Nephron progenitor cell (in vitro differentiated cells): ENCODE measurements around the gene FARP1.

Source experiments
- DNase-seq: peaks from one replicate; pipeline ENCODE4 v3.0.0; 2021
- H3K27ac Mint-ChIP-seq: 2 replicates; pipeline ENCODE4 v1.8.0; 2021; ENCODE audit warnings: mild to moderate bottlenecking, moderate library complexity, mixed read lengths
- H3K27me3 Mint-ChIP-seq: 2 replicates; pipeline ENCODE4 v1.8.0; 2021; ENCODE audit warnings: mild to moderate bottlenecking, low read depth, mixed read lengths; ENCODE audit not compliant: poor library complexity
- H3K36me3 Mint-ChIP-seq: 2 replicates; pipeline ENCODE4 v1.8.0; 2021; ENCODE audit warnings: low read depth, mixed read lengths
- H3K4me1 Mint-ChIP-seq: 2 replicates; pipeline ENCODE4 v1.8.0; 2021; ENCODE audit warnings: mixed read lengths
- H3K4me3 Mint-ChIP-seq: 2 replicates; pipeline ENCODE4 v1.8.0; 2021; ENCODE audit warnings: mild to moderate bottlenecking, moderate library complexity, mixed read lengths
- H3K9me3 Mint-ChIP-seq: 2 replicates; pipeline ENCODE4 v1.8.0; 2021; ENCODE audit warnings: mild to moderate bottlenecking, moderate library complexity, mixed read lengths
- CTCF ChIP-seq: fragments of 200-600 bp; sonication (generic); IDR thresholded peaks from 2 replicates; pipeline ENCODE4 v1.5.0; 2021; ENCODE audit warnings: antibody characterized with exemption

FARP1 gene

GRCh38 chr13:98386637-98387036 is 243.7 kb downstream of the FARP1 start:
- H3K4me3 Mint-ChIP-seq: peak overlapping the region; percentile 51
- no peaks in the 10 kb centered on the region for H3K9me3 Mint-ChIP-seq
- peaks cover 92% of the 10 kb centered on the region for H3K36me3 Mint-ChIP-seq
- peaks cover 57% of the 10 kb centered on the region for H3K4me1 Mint-ChIP-seq
- TF ChIP-seq CTCF: no peak
- peak overlapping the region; percentile 87 for H3K27ac Mint-ChIP-seq
- DNase-seq: no peak
- H3K27me3 Mint-ChIP-seq: no peaks in the 10 kb centered on the region

DNA sequence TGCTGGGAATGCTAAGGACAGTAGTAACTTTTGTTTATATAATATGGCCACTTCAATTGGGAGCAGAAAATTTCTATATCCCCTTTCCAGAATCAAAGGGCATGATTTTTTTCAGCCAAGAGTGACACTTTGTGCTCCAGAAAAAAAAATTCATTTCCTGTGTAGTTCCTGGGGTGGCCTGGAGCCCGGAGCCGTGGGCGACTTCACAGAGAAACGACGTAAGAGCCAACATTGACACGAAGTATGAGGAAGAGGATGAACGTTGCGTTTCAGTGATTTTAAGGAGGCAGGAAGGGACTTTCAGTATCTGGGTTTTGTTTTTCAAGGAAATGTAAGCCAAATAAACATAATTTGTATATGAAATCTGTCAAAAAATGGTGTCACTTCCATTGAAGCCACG is 246.4 kb downstream of the FARP1 start:
- H3K27ac Mint-ChIP-seq: peak overlapping the region; percentile 26
- no peak for TF ChIP-seq CTCF
- no peaks in the 10 kb centered on the region for H3K9me3 Mint-ChIP-seq
- no peaks in the 10 kb centered on the region for H3K27me3 Mint-ChIP-seq
- H3K4me3 Mint-ChIP-seq: no peak overlapping the region
- peaks cover 91% of the 10 kb centered on the region for H3K36me3 Mint-ChIP-seq
- DNase-seq: no peak
- peaks cover 32% of the 10 kb centered on the region for H3K4me1 Mint-ChIP-seq

DNA sequence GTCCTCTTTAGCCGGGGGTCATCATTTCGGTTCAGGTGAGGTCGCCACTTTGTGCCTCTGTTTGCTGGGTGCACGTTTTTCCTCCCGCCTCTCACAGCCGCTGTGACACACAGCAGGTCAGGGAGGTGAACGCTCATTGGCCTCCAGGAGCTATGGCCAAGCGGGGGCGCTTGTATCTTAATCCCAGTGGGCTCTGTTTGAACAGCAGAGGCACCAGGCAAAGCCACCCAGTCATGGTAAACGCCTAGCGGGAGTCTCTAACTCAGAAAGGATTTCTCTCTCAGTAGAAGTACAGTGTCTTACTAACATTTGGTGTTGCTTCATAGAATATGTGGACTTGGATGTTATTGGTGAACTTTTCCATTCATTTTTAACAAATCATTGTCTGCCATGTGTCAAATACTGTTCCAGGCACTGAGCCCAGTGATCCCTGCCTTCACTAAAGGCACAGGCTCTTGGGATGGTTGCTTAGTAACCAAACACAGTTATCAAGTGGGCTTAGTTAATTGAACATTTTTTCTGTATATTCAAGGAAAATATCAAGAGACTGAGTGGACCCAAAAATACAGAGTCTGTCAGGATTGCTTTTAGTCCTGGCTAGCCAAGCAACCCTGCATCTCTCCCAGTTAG is 247.3 kb downstream of the FARP1 start:
- Mint-ChIP-seq H3K4me3 (no peak overlapping the region), H3K27ac (peak overlapping the region; percentile 48), H3K27me3 (no peaks in the 10 kb centered on the region), H3K4me1 (peaks cover 23% of the 10 kb centered on the region), H3K9me3 (no peaks in the 10 kb centered on the region), H3K36me3 (peaks cover 87% of the 10 kb centered on the region)
- no peak for DNase-seq
- TF ChIP-seq CTCF: no peak

GRCh38 chr13:98393873-98394272 is 251.0 kb downstream of the FARP1 start:
- no peak for TF ChIP-seq CTCF
- Mint-ChIP-seq H3K9me3 (no peaks in the 10 kb centered on the region), H3K27ac (no peak overlapping the region), H3K4me3 (no peak overlapping the region), H3K27me3 (no peaks in the 10 kb centered on the region), H3K36me3 (peaks cover 83% of the 10 kb centered on the region), H3K4me1 (peaks cover 10% of the 10 kb centered on the region)
- DNase-seq: no peak

DNA sequence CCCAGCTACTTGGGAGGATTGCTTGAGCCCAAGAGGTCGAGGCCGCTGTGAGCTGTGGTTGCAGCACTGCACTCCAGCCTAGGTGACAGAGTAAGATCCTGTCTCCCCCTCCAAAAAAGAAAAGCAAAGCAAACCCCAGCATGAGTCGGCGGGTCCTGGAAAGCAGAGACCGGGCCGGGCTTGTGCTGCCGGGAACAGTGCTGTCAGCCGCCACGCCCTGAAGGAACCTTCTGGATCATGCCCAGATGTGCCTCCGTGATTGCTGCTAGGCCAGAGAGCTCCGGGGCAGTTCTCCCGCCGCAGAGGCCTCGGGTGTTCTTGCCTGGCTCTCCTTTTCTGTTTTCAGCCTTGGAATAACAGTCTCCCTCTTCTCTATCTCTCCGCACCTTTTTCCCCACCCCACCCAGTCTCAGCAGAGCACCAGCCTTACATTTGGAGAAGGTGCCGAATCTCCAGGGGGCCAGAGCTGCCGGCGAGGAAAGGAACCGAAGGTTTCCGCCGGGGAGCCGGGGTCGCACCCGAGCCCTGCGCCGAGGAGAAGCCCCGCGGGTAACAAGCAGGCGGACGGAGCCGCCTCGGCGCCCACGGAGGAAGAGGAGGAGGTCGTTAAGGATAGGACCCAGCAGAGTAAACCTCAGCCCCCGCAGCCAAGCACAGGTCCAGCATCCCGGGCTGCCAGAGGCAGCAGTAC is 252.1 kb downstream of the FARP1 start:
- no peak overlapping the region for H3K4me3 Mint-ChIP-seq
- H3K4me1 Mint-ChIP-seq: peaks cover 18% of the 10 kb centered on the region
- peaks cover 77% of the 10 kb centered on the region for H3K36me3 Mint-ChIP-seq
- H3K27ac Mint-ChIP-seq: peak overlapping the region; percentile 91
- TF ChIP-seq CTCF: no peak
- no peak for DNase-seq
- H3K9me3 Mint-ChIP-seq: no peaks in the 10 kb centered on the region
- no peaks in the 10 kb centered on the region for H3K27me3 Mint-ChIP-seq
